Kidney glomerular epithelial cell (primary cell): ENCODE measurements around the gene CALCA.
A peak's percentile ranks its signal among the peaks of the same experiment; 100 is the strongest.
"Not testable (repeated sequence)": the region's sequence is repeated elsewhere in the genome, so short reads cannot be mapped to it uniquely, and the experiment has no call there.

ENCODE experiments used
- DNase-seq: peaks from one replicate; lab custom pipeline; 2025; lab: John Stamatoyannopoulos, UW

Gene CALCA, protein sequence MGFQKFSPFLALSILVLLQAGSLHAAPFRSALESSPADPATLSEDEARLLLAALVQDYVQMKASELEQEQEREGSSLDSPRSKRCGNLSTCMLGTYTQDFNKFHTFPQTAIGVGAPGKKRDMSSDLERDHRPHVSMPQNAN

DNA sequence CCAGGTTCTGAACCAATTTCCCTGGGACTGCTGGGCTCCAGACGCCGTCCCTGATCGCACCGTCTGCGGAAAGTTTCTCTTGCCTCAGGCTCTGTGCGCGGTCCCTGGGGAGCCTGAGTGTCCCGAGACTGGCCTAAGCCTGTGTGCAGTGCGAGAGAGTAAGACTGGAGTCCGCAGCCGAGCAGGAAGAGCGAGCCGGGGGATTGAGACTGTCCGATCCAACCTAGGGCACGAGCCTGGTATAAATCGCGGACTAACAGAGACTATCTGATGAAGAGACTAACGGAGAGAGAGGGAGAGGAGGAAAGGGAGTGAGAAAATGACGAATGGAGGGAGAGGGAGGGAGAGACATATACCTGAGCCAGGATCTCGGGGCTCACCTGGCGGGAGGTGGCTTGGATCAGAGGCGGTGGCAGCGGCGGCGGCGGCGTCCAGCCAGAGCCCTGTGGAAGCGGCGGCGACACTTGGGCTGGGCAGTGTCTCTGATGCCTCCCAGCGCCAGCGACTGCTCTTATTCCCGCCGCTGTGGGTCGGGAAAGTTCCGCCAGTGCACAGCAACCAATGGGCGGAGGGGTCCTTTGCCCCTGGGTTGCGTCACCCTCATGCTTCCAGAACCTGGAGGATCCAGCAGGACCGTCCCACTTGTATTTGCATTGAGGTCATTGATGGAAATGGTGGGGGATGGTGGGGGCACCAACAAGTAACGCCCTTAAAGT is at the start of gene CALCA:
Gene CALCA, minus strand, starts transcription at position 487 of the 716 bp plus-strand sequence. CDS start 1,159 bp downstream, outside the sequence.
- DNase-seq = no peak

- DNase-seq = no peak
Measured at GRCh38 chr11:15016200-15016599, 44.0 kb upstream of the CALCA start.

GRCh38 chr11:15011776-15012345 is 39.7 kb upstream of the CALCA start:
- no peak for DNase-seq

- DNase-seq = no peak
Measured at GRCh38 chr11:15010865-15011264, 38.7 kb upstream of the CALCA start.

DNA sequence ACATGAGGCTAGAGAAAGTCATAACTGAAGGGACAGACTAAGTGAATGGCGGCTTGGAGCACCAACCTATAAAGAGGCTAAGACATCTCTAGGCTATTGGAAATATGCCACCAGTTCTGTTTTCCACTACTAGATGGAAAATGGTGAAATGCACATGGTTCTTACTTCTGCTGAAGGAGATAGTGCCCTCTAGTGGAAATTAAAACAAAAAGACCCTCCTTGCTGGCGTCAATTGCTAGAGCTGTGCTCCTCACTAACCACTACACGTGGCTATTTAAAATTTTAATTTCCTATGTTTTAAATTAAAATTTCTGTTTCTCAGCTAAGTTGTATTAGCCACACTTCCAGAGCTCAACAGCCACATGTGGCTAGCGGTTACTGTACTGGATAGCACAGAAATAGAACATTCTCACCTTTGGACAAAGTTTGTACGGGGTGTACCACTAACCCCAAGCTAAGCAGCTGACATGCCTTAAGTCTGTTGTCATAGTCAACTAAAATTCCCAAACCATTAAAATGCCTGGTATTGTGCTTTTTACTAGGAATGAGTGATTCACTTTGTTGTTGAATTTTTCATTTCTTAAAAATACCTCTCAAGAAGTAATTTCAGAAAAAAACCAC is 34.1 kb upstream of the CALCA start:
- DNase-seq = peak; percentile 56

DNA sequence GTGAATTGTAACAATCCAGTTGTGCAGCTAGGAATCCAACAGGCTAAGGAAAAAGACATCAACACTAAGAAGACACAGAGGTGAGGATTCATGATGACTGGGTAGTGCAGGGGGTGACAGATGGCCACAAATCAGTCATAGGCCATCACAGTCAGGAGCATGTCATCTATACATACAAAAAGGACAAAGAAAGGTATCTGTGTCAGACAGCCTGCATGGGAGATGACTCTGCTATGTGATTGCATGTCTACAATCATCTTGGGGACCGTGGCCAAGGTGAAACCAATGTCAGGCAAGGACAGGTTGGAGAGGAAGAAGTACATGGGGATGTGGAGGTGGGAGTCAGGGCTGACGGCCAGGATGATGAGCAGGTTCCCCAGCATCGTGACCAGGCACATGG is 16.0 kb upstream of the CALCA start:
- DNase-seq = not testable (repeated sequence)

GRCh38 chr11:14981507-14981906 is 9.4 kb upstream of the CALCA start:
- DNase-seq = no peak

- DNase-seq = no peak
Measured at GRCh38 chr11:14980854-14981253, 8.7 kb upstream of the CALCA start.

- no peak for DNase-seq
Measured at GRCh38 chr11:14977101-14977880, 5.1 kb upstream of the CALCA start.

- no peak for DNase-seq
Measured at GRCh38 chr11:14975252-14975587, 3.1 kb upstream of the CALCA start.

- no peak for DNase-seq
Measured at GRCh38 chr11:14974515-14975251, 2.5 kb upstream of the CALCA start.

GRCh38 chr11:14973621-14974514 is 1.7 kb upstream of the CALCA start:
- DNase-seq = no peak

GRCh38 chr11:14972581-14973495 is 687 bp upstream of the CALCA start:
- no peak for DNase-seq

DNA sequence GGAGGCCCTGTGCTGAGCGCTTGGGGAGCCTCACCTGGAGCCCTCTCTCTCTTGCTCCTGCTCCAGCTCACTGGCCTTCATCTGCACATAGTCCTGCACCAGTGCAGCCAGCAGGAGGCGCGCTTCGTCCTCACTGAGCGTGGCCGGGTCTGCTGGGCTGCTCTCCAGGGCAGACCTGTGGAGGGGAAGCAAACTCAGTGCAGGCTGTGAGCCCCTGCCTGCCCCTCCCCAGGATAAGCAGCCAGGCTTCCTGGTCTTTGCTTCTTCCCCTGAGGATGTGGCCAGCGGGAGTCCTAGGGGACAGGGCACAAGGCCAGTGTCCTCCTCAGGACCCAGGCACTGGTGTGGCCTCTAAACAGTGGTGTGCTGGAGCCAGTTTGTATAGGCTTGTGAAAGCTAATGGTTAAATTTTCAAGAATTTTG is 2.2 kb downstream of the CALCA start:
- no peak for DNase-seq

DNA sequence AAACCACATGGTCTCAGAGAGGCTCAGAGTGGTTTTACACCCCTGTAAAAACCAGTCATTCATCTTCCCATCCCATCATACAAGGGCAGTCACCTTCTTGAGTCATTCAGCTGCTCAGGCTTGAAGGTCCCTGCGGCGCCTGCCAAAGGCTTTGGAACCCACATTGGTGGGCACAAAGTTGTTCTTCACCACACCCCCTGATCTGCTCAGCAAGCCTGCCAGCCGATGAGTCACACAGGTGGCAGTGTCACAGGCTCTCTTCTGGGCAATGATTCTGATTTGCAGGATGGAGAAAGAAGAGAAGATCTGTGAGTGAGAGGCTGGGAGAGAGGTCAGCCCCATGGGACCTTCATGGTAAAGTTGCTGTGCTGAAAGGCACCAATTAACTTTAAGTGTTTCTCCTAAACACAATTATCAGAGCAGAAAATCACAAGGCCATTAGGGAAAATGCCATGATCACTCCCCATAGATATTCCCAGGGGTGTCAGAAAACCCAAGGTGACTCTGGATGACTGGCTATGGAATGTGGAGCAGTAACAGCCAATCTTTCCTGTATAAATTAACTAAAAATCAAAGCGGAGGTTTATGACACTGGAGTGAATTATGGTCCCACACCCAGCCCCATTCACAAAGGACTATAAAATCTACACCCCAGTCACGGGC is 4.4 kb downstream of the CALCA start:
- DNase-seq = no peak

- no peak for DNase-seq
Measured at GRCh38 chr11:14956111-14956510, 16.0 kb downstream of the CALCA start.

DNA sequence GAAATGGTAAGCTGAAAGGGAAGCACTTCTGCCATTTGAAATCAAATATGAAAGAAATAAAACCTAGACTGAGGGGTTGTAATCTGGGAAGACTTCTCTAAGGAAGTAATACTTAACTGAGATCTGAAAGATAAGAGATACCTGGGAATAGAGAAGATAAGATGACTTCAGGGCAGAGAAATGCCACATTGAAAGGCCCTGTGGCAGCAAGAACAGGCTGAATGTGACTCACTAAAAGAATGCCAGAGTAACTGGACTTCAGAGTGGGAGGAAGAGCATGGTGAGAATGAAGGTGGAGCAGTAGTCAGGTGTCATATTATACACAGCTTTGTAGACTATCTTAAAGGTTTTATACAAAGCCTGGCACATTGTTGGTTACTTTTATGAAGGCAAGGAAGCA is 17.6 kb downstream of the CALCA start:
- DNase-seq = no peak

DNA sequence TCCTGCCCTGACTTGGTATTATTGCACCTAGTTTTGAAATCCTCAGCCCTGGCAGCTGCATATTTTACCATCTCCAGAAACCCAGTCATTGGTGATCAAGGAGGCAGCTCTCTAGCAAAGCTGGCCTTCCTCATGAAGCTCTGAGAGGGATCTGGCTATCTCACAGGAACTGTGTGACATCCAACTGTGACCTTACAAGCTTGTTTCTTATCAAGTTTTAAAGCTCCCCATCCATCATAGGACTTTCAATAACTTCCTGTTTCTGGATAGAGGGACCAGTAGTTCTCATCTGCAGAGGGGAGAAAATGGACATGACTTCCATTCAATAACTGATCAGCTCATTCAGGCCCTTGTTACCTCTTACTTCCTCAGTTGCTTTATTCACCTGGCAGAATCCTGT is 18.2 kb downstream of the CALCA start:
- no peak for DNase-seq
